K562 (cell line): Measurements from ENCODE around the gene LRRC26. TPM values are rescaled to one million over a fixed set of nuclear protein-coding genes. Genes with fewer than 3 reads are reported as not detected.

ENCODE experiments used
- ATF7 ChIP-seq: fragments of 450-650 bp; IDR thresholded peaks from 2 replicates; pipeline ENCODE4 v1.7.1; 2014; ENCODE audit warnings: mild to moderate bottlenecking, moderate library complexity
- BMI1 ChIP-seq: fragments of 150-350 bp; IDR thresholded peaks from 2 replicates; pipeline ENCODE4 v1.6.1; 2014; ENCODE audit warnings: low read length
- CTBP1 ChIP-seq: fragments of 450-650 bp; IDR thresholded peaks from 2 replicates; pipeline ENCODE4 v1.6.1; 2016; ENCODE audit warnings: borderline replicate concordance
- E2F1 ChIP-seq: sonication (generic); formaldehyde crosslinking; IDR thresholded peaks from 2 replicates; pipeline ENCODE4 v1.8.1; 2023; ENCODE audit warnings: mild to moderate bottlenecking, missing genetic modification reagents, moderate library complexity
- EGR1 ChIP-seq: fragments of 450-650 bp; conservative IDR thresholded peaks from 2 replicates; pipeline ENCODE4 v1.6.1; 2017; ENCODE audit warnings: mild to moderate bottlenecking
- EWSR1 ChIP-seq: fragments of 450-650 bp; IDR thresholded peaks from 2 replicates; pipeline ENCODE4 v1.6.1; 2018; ENCODE audit warnings: borderline replicate concordance, mild to moderate bottlenecking, low read depth, moderate library complexity; ENCODE audit not compliant: partially characterized antibody
- HBP1 ChIP-seq: fragments of 450-650 bp; formaldehyde crosslinking; IDR thresholded peaks from 2 replicates; pipeline ENCODE4 v1.4.0; 2022; ENCODE audit warnings: missing genetic modification characterization
- HNRNPLL ChIP-seq: fragments of 200-400 bp; formaldehyde crosslinking; IDR thresholded peaks from 2 replicates; pipeline ENCODE4 v1.6.1; 2017; ENCODE audit warnings: low read length, low read depth, mild to moderate bottlenecking; ENCODE audit not compliant: poor library complexity, severe bottlenecking
- IRF2 ChIP-seq: sonication (generic); formaldehyde crosslinking; IDR thresholded peaks from 2 replicates; pipeline ENCODE4 v1.8.1; 2022; ENCODE audit warnings: mild to moderate bottlenecking, missing genetic modification reagents
- MAX ChIP-seq: sonication (generic); formaldehyde crosslinking; IDR thresholded peaks from 2 replicates; pipeline ENCODE4 v1.9.0; 2022; ENCODE audit warnings: mild to moderate bottlenecking, missing genetic modification reagents
- MEIS2 ChIP-seq: fragments of 450-650 bp; IDR thresholded peaks from 2 replicates; pipeline ENCODE4 v1.6.1; 2014; ENCODE audit warnings: mild to moderate bottlenecking; ENCODE audit not compliant: partially characterized antibody
- MIER1 ChIP-seq: fragments of 450-650 bp; IDR thresholded peaks from 2 replicates; pipeline ENCODE4 v1.6.1; 2016; ENCODE audit warnings: antibody characterized with exemption, mild to moderate bottlenecking, low read depth
- RCOR1 ChIP-seq, 2 experiments: IDR thresholded peaks; 2 replicates each; pipeline ENCODE4 v1.6.1; 2012; ENCODE audit warnings: low read depth in 2 of 2, low read length in 2 of 2, borderline replicate concordance in 1 of 2, improper control_type of control experiment in 1 of 2
- SMAD4 ChIP-seq: fragments of 250-450 bp; sonication (Bioruptor Pico); conservative IDR thresholded peaks from 2 replicates; pipeline ENCODE4 v1.8.0; 2021; ENCODE audit warnings: inconsistent platforms, mild to moderate bottlenecking, moderate library complexity
- TCF7L2 ChIP-seq: fragments of 150-350 bp; IDR thresholded peaks from 2 replicates; pipeline ENCODE4 v1.6.1; 2016; ENCODE audit warnings: low read depth, mild to moderate bottlenecking, low read length, moderate library complexity
- ZBTB26 ChIP-seq: fragments of 450-650 bp; formaldehyde crosslinking; IDR thresholded peaks from 2 replicates; pipeline ENCODE4 v1.4.0; 2022; ENCODE audit warnings: missing genetic modification characterization
- ZFP91 ChIP-seq: sonication (generic); formaldehyde crosslinking; IDR thresholded peaks from 2 replicates; pipeline ENCODE4 v1.8.0; 2022; ENCODE audit warnings: mild to moderate bottlenecking, missing genetic modification reagents
- ZNF589 ChIP-seq: fragments of 200-800 bp; sonication (Bioruptor generic); IDR thresholded peaks from 2 replicates; pipeline ENCODE4 v1.6.1; 2016; ENCODE audit warnings: low read depth, missing genetic modification characterization, missing compliant biosample characterization
- ZNF695 ChIP-seq: fragments of 450-650 bp; formaldehyde crosslinking; IDR thresholded peaks from 2 replicates; pipeline ENCODE4 v1.4.0; 2020; ENCODE audit warnings: mild to moderate bottlenecking, moderate library complexity
- polyA plus RNA-seq, 8 experiments: library from polyadenylated mRNA; depleted of rRNA in 4 of 8; stranded (reverse) in 5 of 8; unstranded in 3 of 8; fragments of >200 nt; fragmentation: Nextera tagmentation in 2 of 8; fragmentation: Illumina TruSeq in 1 of 8; extraction: Ambion mirVana in 2 of 8; extraction: Trizol in 1 of 8; gene quantifications; 2 replicates each; pipeline versions ENCODE4 v1.2.1 to v1.2.3, GENCODE V29; 2011 to 2014; ENCODE audit warnings: inconsistent platforms in 1 of 8, missing spikeins in 1 of 8
- total RNA-seq, 7 experiments: library from RNA; depleted of rRNA in 6 of 7; stranded (reverse); fragments of >200 nt in 6 of 7; fragmentation: Illumina TruSeq in 2 of 7; extraction: Trizol in 2 of 7; gene quantifications; 2 replicates each; pipeline versions ENCODE4 v1.2.1 to v1.2.3, GENCODE V29; 2011 to 2021; ENCODE audit warnings: low replicate concordance in 1 of 7
- TF ChIP-seq, protein P1 (sequence below): sonication (generic); formaldehyde crosslinking; IDR thresholded peaks from 2 replicates; pipeline ENCODE4 v1.8.1; 2022; ENCODE audit warnings: missing genetic modification reagents

LRRC26 gene
- total and polyA plus RNA-seq, 9 of the 15 experiments (the other 6 are each of a cell fraction or from before 2014, with no cell fraction given) = not detected

- TF ChIP-seq IRF2 (CRISPR knock-in tag) (no peak), EWSR1 (no peak), ZNF589 (no peak), HBP1 (CRISPR knock-in tag) (no peak), BMI1 (no peak), ZFP91 (CRISPR knock-in tag) (no peak), EGR1 (no peak), MIER1 (peak; percentile 59; the same call in 1 of the 2 replicates), TCF7L2 (no peak), ZNF695 (CRISPR knock-in tag) (no peak), CTBP1 (no peak), HNRNPLL (no peak), MAX (CRISPR knock-in tag) (no peak), ATF7 (peak; percentile 57), MEIS2 (no peak), ZBTB26 (CRISPR knock-in tag) (no peak), RCOR1 (IDR thresholded peaks at IDR 0.05; ENCODE audit: borderline replicate concordance in 1 of 2, low read depth in 2 of 2, low read length in 2 of 2) (no peak), E2F1 (0 out of 2 replicates have a peak, but pooled peaks have one; percentile 8), SMAD4 (CRISPR knock-in tag) (peak; percentile 77; the same call in 1 of the 2 replicates)
- TF ChIP-seq, protein P1, sequence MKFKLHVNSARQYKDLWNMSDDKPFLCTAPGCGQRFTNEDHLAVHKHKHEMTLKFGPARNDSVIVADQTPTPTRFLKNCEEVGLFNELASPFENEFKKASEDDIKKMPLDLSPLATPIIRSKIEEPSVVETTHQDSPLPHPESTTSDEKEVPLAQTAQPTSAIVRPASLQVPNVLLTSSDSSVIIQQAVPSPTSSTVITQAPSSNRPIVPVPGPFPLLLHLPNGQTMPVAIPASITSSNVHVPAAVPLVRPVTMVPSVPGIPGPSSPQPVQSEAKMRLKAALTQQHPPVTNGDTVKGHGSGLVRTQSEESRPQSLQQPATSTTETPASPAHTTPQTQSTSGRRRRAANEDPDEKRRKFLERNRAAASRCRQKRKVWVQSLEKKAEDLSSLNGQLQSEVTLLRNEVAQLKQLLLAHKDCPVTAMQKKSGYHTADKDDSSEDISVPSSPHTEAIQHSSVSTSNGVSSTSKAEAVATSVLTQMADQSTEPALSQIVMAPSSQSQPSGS = no peak
These were observed 42.3 kb downstream of the LRRC26 start (continued) for GRCh38 chr9:137127301-137128157.
